Neural progenitor cell (in vitro differentiated cells): Measurements from ENCODE around the gene SLC6A9.

Experiments
- EZH2 ChIP-seq: fragments of 200-600 bp; sonication (generic); IDR thresholded peaks from 2 replicates; pipeline ENCODE4 v1.6.1; 2017; ENCODE audit warnings: antibody characterized with exemption, mild to moderate bottlenecking, moderate library complexity
- EZH2phosphoT487 ChIP-seq: fragments of 200-600 bp; sonication (generic); IDR thresholded peaks from 2 replicates; pipeline ENCODE4 v1.6.1; 2017; ENCODE audit warnings: antibody characterized with exemption
- TF ChIP-seq, protein P1 (sequence below): fragments of 200-600 bp; sonication (generic); IDR thresholded peaks from 2 replicates; pipeline ENCODE4 v1.5.1; 2017; ENCODE audit warnings: antibody characterized with exemption, mild to moderate bottlenecking

DNA sequence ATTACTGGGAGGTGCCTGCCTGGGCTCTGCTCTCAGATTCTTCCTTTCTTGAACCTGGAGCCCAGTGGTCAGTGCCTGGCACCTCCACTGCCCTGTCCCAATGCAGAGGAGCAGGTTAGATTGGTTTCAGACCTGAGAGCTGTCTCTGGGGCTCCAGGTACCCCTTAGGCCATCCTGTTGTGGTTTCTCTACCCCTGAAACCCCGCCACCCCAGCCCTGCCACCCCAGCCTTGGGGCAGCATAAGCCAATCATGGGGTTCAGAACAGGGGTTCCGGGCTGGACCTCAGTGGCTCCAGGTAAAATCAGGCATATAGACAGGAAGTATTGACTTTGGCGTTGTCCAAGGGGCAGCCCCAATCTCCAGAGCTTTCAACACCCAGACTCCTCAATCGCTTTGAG lies 3.2 kb upstream of the SLC6A9 start:
- TF ChIP-seq EZH2phosphoT487 (no peak), EZH2 (no peak)
- TF ChIP-seq, protein P1, sequence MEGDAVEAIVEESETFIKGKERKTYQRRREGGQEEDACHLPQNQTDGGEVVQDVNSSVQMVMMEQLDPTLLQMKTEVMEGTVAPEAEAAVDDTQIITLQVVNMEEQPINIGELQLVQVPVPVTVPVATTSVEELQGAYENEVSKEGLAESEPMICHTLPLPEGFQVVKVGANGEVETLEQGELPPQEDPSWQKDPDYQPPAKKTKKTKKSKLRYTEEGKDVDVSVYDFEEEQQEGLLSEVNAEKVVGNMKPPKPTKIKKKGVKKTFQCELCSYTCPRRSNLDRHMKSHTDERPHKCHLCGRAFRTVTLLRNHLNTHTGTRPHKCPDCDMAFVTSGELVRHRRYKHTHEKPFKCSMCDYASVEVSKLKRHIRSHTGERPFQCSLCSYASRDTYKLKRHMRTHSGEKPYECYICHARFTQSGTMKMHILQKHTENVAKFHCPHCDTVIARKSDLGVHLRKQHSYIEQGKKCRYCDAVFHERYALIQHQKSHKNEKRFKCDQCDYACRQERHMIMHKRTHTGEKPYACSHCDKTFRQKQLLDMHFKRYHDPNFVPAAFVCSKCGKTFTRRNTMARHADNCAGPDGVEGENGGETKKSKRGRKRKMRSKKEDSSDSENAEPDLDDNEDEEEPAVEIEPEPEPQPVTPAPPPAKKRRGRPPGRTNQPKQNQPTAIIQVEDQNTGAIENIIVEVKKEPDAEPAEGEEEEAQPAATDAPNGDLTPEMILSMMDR = no peak
